Testis (tissue), 3 donors: Measurements from ENCODE around the gene CPM. TPM values are rescaled to one million over a fixed set of nuclear protein-coding genes. Genes with fewer than 3 reads are reported as not detected.

Source experiments
- DNase-seq: peaks from one replicate; pipeline ENCODE4 v3.0.0-alpha.2; 2019
- H3K27ac ChIP-seq, 2 donors: fragments of 200-600 bp; sonication (generic); one replicate each; pipeline ENCODE4 v1.5.1; 2019
- H3K27me3 ChIP-seq: fragments of 200-600 bp; sonication (generic); one replicate; pipeline ENCODE4 v1.5.1; 2019
- H3K36me3 ChIP-seq: fragments of 200-600 bp; sonication (generic); one replicate; pipeline ENCODE4 v1.5.1; 2017; ENCODE audit warnings: low read depth; ENCODE audit errors: missing control alignments
- H3K4me1 ChIP-seq: fragments of 200-600 bp; sonication (generic); one replicate; pipeline ENCODE4 v1.5.1; 2019
- H3K4me3 ChIP-seq, 2 donors: fragments of 200-600 bp; sonication (generic); one replicate each; pipeline ENCODE4 v1.5.1; 2017 to 2019
- H3K9me3 ChIP-seq: fragments of 200-600 bp; sonication (generic); one replicate; pipeline ENCODE4 v1.5.1; 2017
- CTCF ChIP-seq, 3 experiments: fragments of 450-650 bp in 2 of 3; fragments of 200-600 bp in 1 of 3; sonication (generic) in 1 of 3; IDR thresholded peaks; one replicate each; pipeline ENCODE4 v1.5.1; 2016 to 2019; ENCODE audit warnings: antibody characterized with exemption in 3 of 3, mild to moderate bottlenecking in 2 of 3, moderate library complexity in 1 of 3
- POLR2A ChIP-seq: fragments of 450-650 bp; IDR thresholded peaks from one replicate; pipeline ENCODE4 v1.6.1; 2017; ENCODE audit warnings: antibody characterized with exemption, mild to moderate bottlenecking, moderate library complexity
- WGBS, 2 donors: methylation state at CpG; one replicate each; pipeline ENCODE4 v1.1.5; 2018; 5-methylcytosine and 5-hydroxymethylcytosine counted together
- intact Hi-C: fragments of 100-400 bp; cut with DNase I; formaldehyde crosslinking; loops from one replicate; pipeline ENCODE4 v1.15.1; 2023; ENCODE audit warnings: low total_unique reads
- polyA plus RNA-seq: library from polyadenylated mRNA; stranded (reverse); fragments of 350-450 nt; fragmentation: Illumina TruSeq; extraction: RNeasy Lipid Tissue Mini Kit (QIAGEN cat#74804); gene quantifications from one replicate; pipeline ENCODE4 v1.2.3, GENCODE V29; 2014; ENCODE audit warnings: low read depth, low replicate concordance; ENCODE audit not compliant: insufficient read depth
- total RNA-seq, 2 donors: library from RNA; depleted of rRNA; stranded (reverse); fragments of >200 nt; gene quantifications; one replicate each; pipeline ENCODE4 v1.2.3, GENCODE V29; 2016

The CPM gene
- total and polyA plus RNA-seq, 3 donors from 2014 or later: 9.3 to 38.0 (median 22.5) TPM

- H3K4me3 ChIP-seq: no peak overlapping the region
- no peak for DNase-seq
- TF ChIP-seq CTCF (IDR thresholded peaks at IDR 0.05): no peak
- TF ChIP-seq POLR2A: no peak
- 94 to 95% methylated on average over 3 of the region's 3 CpGs for WGBS, 2 donors
- no peaks in the 10 kb centered on the region for H3K4me1 ChIP-seq
- no peaks in the 10 kb centered on the region for H3K9me3 ChIP-seq
- H3K36me3 ChIP-seq: no peaks in the 10 kb centered on the region
- no peak overlapping the region for H3K27ac ChIP-seq
- H3K27me3 ChIP-seq: no peaks in the 10 kb centered on the region
- intact Hi-C loops: no loop called here
These were observed 78.4 kb downstream of the CPM start for GRCh38 chr12:68854554-68854953.

- TF ChIP-seq POLR2A (no peak), CTCF (IDR thresholded peaks at IDR 0.05) (no peak)
- WGBS, 2 donors: 79 to 93% methylated on average over 2 of the region's 2 CpGs
- no peaks in the 10 kb centered on the region for H3K4me1 ChIP-seq
These were observed 78.9 kb downstream of the CPM start for GRCh38 chr12:68854078-68854468.

GRCh38 chr12:68853396-68854077 is 79.4 kb downstream of the CPM start:
- Histone ChIP-seq H3K4me3 (no peak overlapping the region), H3K27me3 (no peaks in the 10 kb centered on the region), H3K4me1 (no peaks in the 10 kb centered on the region), H3K27ac (no peak overlapping the region), H3K9me3 (no peaks in the 10 kb centered on the region), H3K36me3 (no peaks in the 10 kb centered on the region)
- TF ChIP-seq CTCF (IDR thresholded peaks at IDR 0.05) (no peak), POLR2A (no peak)
- intact Hi-C loops: no loop called here
- WGBS, 2 donors: 83 to 91% methylated on average over 3 of the region's 3 CpGs
- DNase-seq: no peak

More at GRCh38 chr12:68854078-68854468, 78.9 kb downstream of the CPM start:
- Histone ChIP-seq H3K27ac (no peak overlapping the region), H3K4me3 (no peak overlapping the region), H3K9me3 (no peaks in the 10 kb centered on the region), H3K27me3 (no peaks in the 10 kb centered on the region), H3K36me3 (no peaks in the 10 kb centered on the region)
- intact Hi-C loops: no loop called here
- no peak for DNase-seq

- no peaks in the 10 kb centered on the region for H3K36me3 ChIP-seq
- no peaks in the 10 kb centered on the region for H3K9me3 ChIP-seq
- H3K4me1 ChIP-seq: no peaks in the 10 kb centered on the region
- TF ChIP-seq POLR2A: no peak
- TF ChIP-seq CTCF (IDR thresholded peaks at IDR 0.05): no peak
- H3K27me3 ChIP-seq: no peaks in the 10 kb centered on the region
- no peak for DNase-seq
- intact Hi-C loops: no loop called here
- H3K27ac ChIP-seq: no peak overlapping the region
- no peak overlapping the region for H3K4me3 ChIP-seq
- 93 to 98% methylated on average over 2 of the region's 2 CpGs for WGBS, 2 donors
These were observed 81.2 kb downstream of the CPM start for GRCh38 chr12:68851592-68852306.
